Measurements from ENCODE around the gene NOL3. TPM values are rescaled to one million over a fixed set of nuclear protein-coding genes. Genes with fewer than 3 reads are reported as not detected.

Gene NOL3
- total RNA-seq, 4 donors from 2014 or later = 77.5 to 231 (median 173) TPM

DNA sequence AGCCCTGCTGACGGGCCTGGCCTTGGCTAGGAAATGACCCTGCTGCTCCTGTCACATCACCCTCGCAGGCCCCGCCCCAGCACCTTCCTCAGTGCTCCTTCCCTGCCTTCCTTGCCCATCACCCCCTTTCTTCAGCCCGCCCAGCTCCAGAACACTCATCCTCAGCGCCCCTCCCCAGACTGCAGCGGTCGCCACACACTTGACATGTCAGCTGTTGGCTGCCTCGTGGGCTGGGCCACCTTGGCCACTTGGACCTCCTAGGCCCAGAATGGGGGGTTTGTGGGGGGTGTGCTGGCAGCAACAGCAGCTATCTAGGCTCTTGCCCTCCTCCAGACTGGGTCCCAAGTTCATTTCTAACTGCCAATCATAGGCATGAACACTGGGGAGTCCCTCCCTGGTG, 39.2 kb downstream of the NOL3 start:
- peak overlapping the region in 1 of 4 donors; percentile 40 for H3K27ac ChIP-seq
- H3K9me3 ChIP-seq = no peaks in the 10 kb centered on the region
- no peaks in the 10 kb centered on the region for H3K27me3 ChIP-seq
- H3K4me3 ChIP-seq = no peak overlapping the region
- no peak for ATAC-seq
- peaks cover 35 to 38% of the 10 kb centered on the region in 2 donors for H3K4me1 ChIP-seq
- intact Hi-C loops (cut with DNase I; ENCODE audit: low total_unique reads) (no loop called here), in situ Hi-C loops (cut with MboI; ENCODE audit: low sequenced_read_pairs in 4 of 4) (no loop called here)
- TF ChIP-seq, protein P1, sequence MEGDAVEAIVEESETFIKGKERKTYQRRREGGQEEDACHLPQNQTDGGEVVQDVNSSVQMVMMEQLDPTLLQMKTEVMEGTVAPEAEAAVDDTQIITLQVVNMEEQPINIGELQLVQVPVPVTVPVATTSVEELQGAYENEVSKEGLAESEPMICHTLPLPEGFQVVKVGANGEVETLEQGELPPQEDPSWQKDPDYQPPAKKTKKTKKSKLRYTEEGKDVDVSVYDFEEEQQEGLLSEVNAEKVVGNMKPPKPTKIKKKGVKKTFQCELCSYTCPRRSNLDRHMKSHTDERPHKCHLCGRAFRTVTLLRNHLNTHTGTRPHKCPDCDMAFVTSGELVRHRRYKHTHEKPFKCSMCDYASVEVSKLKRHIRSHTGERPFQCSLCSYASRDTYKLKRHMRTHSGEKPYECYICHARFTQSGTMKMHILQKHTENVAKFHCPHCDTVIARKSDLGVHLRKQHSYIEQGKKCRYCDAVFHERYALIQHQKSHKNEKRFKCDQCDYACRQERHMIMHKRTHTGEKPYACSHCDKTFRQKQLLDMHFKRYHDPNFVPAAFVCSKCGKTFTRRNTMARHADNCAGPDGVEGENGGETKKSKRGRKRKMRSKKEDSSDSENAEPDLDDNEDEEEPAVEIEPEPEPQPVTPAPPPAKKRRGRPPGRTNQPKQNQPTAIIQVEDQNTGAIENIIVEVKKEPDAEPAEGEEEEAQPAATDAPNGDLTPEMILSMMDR (IDR thresholded peaks at IDR 0.05 in 4 of 5, conservative IDR thresholded peaks at IDR 0.05 in 1 of 5) = no peak
- no peak for TF ChIP-seq POLR2A (IDR thresholded peaks at IDR 0.05)
- no peak for DNase-seq
- H3K36me3 ChIP-seq = no peaks in the 10 kb centered on the region

DNA sequence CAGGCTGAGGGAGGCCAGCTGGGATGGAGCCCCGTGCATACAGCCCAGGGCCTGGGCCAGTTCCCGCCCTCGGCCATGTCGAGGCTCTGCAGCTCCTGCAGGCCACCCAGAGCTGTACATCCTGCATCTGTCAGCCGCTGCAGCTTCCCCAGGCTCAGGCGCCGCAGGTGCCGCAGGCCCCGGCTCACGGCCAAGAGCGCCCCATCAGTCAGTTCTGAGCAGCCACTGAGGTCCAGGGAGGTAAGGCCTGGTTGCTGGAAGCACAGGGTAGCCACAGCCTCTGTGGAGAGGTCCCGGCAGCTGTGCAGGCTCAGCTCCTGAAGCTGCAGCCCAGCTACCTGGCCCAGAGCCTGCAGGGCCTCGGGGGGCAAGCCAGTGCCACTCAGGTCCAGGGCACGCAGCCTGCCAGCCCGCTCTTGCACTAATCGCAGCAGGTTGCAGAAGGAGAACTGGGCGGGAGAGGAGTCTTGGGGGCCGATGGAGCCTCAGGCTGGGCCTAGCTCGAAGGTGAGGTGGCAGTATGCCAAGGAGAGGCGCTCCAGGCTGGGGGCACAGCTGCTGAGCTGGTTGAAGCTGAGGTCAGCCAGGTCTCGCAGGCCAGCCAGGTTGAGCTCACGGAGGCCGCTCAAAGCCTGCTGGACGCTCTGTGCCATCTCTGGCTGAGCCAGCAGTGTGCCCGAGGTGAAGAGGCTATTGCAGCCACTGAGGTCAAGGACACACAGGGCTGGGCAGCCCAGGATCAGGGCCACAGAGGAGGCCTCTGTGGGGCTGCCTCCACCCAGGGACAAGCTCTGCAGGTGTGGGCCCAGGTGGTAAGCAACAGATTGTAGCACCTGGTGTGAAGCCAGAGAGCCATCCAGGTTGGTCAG, 40.0 kb downstream of the NOL3 start:
- in situ Hi-C loops (cut with MboI; ENCODE audit: low sequenced_read_pairs in 4 of 4) = no loop called here
- Histone ChIP-seq H3K27ac (peak overlapping the region in 1 of 4 donors; percentile 54), H3K27me3 (no peaks in the 10 kb centered on the region), H3K4me3 (no peak overlapping the region), H3K36me3 (no peaks in the 10 kb centered on the region), H3K4me1 (peaks cover 38 to 43% of the 10 kb centered on the region in 2 donors), H3K9me3 (no peaks in the 10 kb centered on the region)
- TF ChIP-seq, protein P1 (IDR thresholded peaks at IDR 0.05 in 4 of 5, conservative IDR thresholded peaks at IDR 0.05 in 1 of 5) = no peak
- TF ChIP-seq POLR2A (IDR thresholded peaks at IDR 0.05) = no peak
- ATAC-seq (no peak), DNase-seq (no peak)
- intact Hi-C loops (cut with DNase I; ENCODE audit: low total_unique reads) = no loop called here

DNA sequence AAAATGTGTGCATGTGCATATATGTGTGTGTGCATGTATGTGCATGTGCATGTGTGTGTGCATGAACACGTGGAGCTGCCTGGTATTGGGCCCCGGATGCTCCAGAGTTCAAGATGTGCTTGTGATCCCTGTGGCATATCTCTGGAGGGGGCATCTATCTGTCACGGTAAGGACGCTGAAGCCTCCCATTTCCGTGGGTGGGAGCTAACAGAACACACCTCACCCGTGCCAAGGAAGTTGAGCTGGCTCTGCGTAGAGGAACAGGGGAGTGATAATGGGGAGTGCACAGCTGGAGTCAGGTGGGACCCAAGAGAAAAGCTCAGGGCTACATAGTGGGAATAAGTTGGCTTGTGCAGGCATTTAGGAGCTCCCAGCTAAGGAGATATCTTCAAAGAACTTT, 41.3 kb downstream of the NOL3 start:
- Histone ChIP-seq H3K27me3 (no peaks in the 10 kb centered on the region), H3K36me3 (no peaks in the 10 kb centered on the region), H3K9me3 (no peaks in the 10 kb centered on the region), H3K4me3 (no peak overlapping the region), H3K27ac (no peak overlapping the region), H3K4me1 (peaks cover 38 to 43% of the 10 kb centered on the region in 2 donors)
- TF ChIP-seq, protein P1 (IDR thresholded peaks at IDR 0.05 in 4 of 5, conservative IDR thresholded peaks at IDR 0.05 in 1 of 5) = no peak
- no peak for TF ChIP-seq POLR2A (IDR thresholded peaks at IDR 0.05)
- intact Hi-C loops (cut with DNase I; ENCODE audit: low total_unique reads) (no loop called here), in situ Hi-C loops (cut with MboI; ENCODE audit: low sequenced_read_pairs in 4 of 4) (no loop called here)
- DNase-seq (no peak), ATAC-seq (no peak)

DNA sequence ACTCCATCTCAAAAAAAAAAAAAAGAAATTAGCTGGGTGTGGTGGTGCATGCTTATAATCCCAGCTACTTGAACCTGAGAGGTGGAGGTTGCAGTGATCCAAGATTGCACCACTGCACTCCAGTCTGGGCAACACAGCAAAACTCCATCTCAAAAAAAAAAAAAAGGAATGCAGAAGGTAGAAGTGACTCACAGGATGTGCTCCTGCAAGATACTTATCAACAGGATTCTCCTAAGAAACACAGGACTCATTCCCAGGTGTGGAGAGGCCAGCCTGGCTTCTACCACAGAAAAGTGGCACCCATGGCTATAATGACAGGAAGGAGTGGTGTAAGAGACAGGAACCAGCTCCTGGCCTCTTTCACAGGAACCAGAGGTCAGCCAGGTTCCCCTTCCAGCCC, 42.4 kb downstream of the NOL3 start:
- no peak overlapping the region for H3K4me3 ChIP-seq
- H3K9me3 ChIP-seq = no peaks in the 10 kb centered on the region
- H3K27ac ChIP-seq = peak overlapping the region in 1 of 4 donors; percentile 57
- TF ChIP-seq, protein P1 (IDR thresholded peaks at IDR 0.05 in 4 of 5, conservative IDR thresholded peaks at IDR 0.05 in 1 of 5) = no peak
- no peak for TF ChIP-seq POLR2A (IDR thresholded peaks at IDR 0.05)
- intact Hi-C loops (cut with DNase I; ENCODE audit: low total_unique reads) = no loop called here
- H3K4me1 ChIP-seq = peaks cover 33 to 34% of the 10 kb centered on the region in 2 donors
- no peaks in the 10 kb centered on the region for H3K36me3 ChIP-seq
- DNase-seq (no peak), ATAC-seq (no peak)
- H3K27me3 ChIP-seq = no peaks in the 10 kb centered on the region
- in situ Hi-C loops (cut with MboI; ENCODE audit: low sequenced_read_pairs in 4 of 4) = no loop called here
